ENCODE data around the gene RD3L. TPM values are rescaled to one million over a fixed set of nuclear protein-coding genes. Genes with fewer than 3 reads are reported as not detected.

The RD3L gene
- total and polyA plus RNA-seq, 2 of the 13 experiments (the other 11 are each of a cell fraction or from before 2014, with no cell fraction given), result not detected

GRCh38 chr14:103920981-103921854, 21.1 kb downstream of the RD3L start (continued):
- TF ChIP-seq TEF (CRISPR knock-in tag; IDR thresholded peaks at IDR 0.05) (no peak), RFX5 (IDR thresholded peaks at IDR 0.05; ENCODE audit: low read depth, low read length) (no peak), ZNF530 (CRISPR knock-in tag; IDR thresholded peaks at IDR 0.05; ENCODE audit: low read depth) (no peak), POLR2A (IDR thresholded peaks at IDR 0.05; ENCODE audit: insufficient read depth in 1 of 2, low read depth in 2 of 2, low read length in 2 of 2) (peak; percentile 73 to 95), ZNF839 (CRISPR knock-in tag; IDR thresholded peaks at IDR 0.05; ENCODE audit: borderline replicate concordance) (no peak), PATZ1 (CRISPR knock-in tag; IDR thresholded peaks at IDR 0.05) (peak; percentile 55; the same call in 1 of the 2 replicates), POGK (CRISPR knock-in tag; conservative IDR thresholded peaks at IDR 0.05) (peak; percentile 97), ZFP41 (CRISPR knock-in tag; IDR thresholded peaks at IDR 0.05; ENCODE audit: borderline replicate concordance) (peak; percentile 64; the same call in 1 of the 2 replicates), SMARCE1 (IDR thresholded peaks at IDR 0.05; ENCODE audit: borderline replicate concordance) (no peak), SP5 (CRISPR knock-in tag; IDR thresholded peaks at IDR 0.05; ENCODE audit: borderline replicate concordance, low read depth) (no peak; the same call in none of the 2 replicates), ZNF577 (CRISPR knock-in tag; IDR thresholded peaks at IDR 0.05; ENCODE audit: borderline replicate concordance, low read depth) (no peak), RXRB (CRISPR knock-in tag; IDR thresholded peaks at IDR 0.05; ENCODE audit: borderline replicate concordance) (peak; percentile 45; the same call in 1 of the 2 replicates), KAT2B (IDR thresholded peaks at IDR 0.05; ENCODE audit: borderline replicate concordance, low read depth, low read length) (0 out of 2 replicates have a peak, but pooled peaks have one; percentile 4), ZNF709 (CRISPR knock-in tag; IDR thresholded peaks at IDR 0.05) (0 out of 2 replicates have a peak, but pooled peaks have one; percentile 36), PRDM15 (CRISPR knock-in tag; IDR thresholded peaks at IDR 0.05) (peak; percentile 55; the same call in 1 of the 2 replicates), CENPBD1 (CRISPR knock-in tag; IDR thresholded peaks at IDR 0.05; ENCODE audit: borderline replicate concordance, low read depth) (no peak), TERF1 (CRISPR knock-in tag; IDR thresholded peaks at IDR 0.05) (no peak)
